HEK293T (cell line): ENCODE results near the gene FLNB.

Source experiments
- BHLHE40 ChIP-seq: fragments of 450-650 bp; IDR thresholded peaks from 2 replicates; pipeline ENCODE4 v1.6.1; 2016; ENCODE audit warnings: mild to moderate bottlenecking, moderate library complexity, borderline replicate concordance
- CTBP1 ChIP-seq: fragments of 450-650 bp; IDR thresholded peaks from 2 replicates; pipeline ENCODE4 v1.6.1; 2016; ENCODE audit warnings: borderline replicate concordance
- ELF4 ChIP-seq: fragments of 450-650 bp; IDR thresholded peaks from 2 replicates; pipeline ENCODE4 v1.6.1; 2017; ENCODE audit warnings: antibody characterized with exemption
- FOXA1 ChIP-seq: fragments of 450-650 bp; IDR thresholded peaks from 2 replicates; pipeline ENCODE4 v1.6.1; 2016; ENCODE audit warnings: mild to moderate bottlenecking
- FOXK2 ChIP-seq: fragments of 450-650 bp; IDR thresholded peaks from 2 replicates; pipeline ENCODE4 v1.6.1; 2016; ENCODE audit warnings: mild to moderate bottlenecking
- FOXM1 ChIP-seq: fragments of 450-650 bp; IDR thresholded peaks from 2 replicates; pipeline ENCODE4 v1.6.1; 2017; ENCODE audit warnings: mild to moderate bottlenecking, borderline replicate concordance
- HDGF ChIP-seq: fragments of 450-650 bp; IDR thresholded peaks from 2 replicates; pipeline ENCODE4 v1.6.1; 2017; ENCODE audit warnings: antibody characterized with exemption, borderline replicate concordance
- L3MBTL2 ChIP-seq: fragments of 450-650 bp; conservative IDR thresholded peaks from 2 replicates; pipeline ENCODE4 v1.6.1; 2016; ENCODE audit warnings: mild to moderate bottlenecking
- LEF1 ChIP-seq: fragments of 450-650 bp; IDR thresholded peaks from 2 replicates; pipeline ENCODE4 v1.6.1; 2017; ENCODE audit warnings: mild to moderate bottlenecking, borderline replicate concordance
- SP1 ChIP-seq: fragments of 450-650 bp; IDR thresholded peaks from 2 replicates; pipeline ENCODE4 v1.6.1; 2017
- SUZ12 ChIP-seq: fragments of 450-650 bp; IDR thresholded peaks from 2 replicates; pipeline ENCODE4 v1.6.1; 2016; ENCODE audit warnings: mild to moderate bottlenecking
- TARDBP ChIP-seq: fragments of 450-650 bp; IDR thresholded peaks from 2 replicates; pipeline ENCODE4 v1.6.1; 2016
- TF ChIP-seq, protein P1 (sequence below): fragments of 450-650 bp; IDR thresholded peaks from 2 replicates; pipeline ENCODE4 v1.6.1; 2016

DNA sequence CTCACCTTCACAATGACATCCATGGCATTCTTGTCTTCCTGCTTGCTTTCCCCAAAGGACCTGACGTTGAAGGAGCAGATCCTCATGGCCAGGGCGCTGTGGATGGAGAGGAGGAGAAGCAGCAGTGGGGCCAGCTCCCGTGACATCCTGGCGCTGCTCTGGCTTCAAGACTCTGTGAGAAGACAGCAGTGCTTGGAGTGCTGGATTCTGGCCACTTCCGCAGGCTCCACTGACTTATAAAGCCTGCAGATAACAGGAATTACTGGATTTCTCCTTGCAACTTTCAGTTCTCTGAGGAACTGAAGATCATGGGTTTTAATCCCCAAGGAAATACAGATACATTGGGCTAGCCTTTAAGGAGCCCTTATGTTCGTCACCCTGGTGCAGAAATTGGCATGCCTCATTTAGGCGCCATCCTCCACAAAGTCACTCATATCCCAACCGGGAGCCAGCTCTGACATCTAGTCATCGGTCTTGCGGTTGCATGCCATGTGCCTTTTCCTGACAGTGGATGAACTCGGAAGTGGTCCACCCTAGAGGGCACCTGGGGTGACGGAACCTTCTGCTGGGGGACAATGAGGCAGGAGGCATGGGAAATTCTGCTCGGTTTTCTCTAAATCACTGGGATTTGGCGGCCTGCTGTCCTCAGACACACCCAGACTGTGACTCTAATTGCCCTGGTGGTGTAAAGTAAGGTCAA lies 202.7 kb downstream of the FLNB start, which contains the start of gene DNASE1L3:
- TF ChIP-seq BHLHE40 (no peak), CTBP1 (no peak), FOXK2 (no peak), LEF1 (no peak), HDGF (no peak), FOXM1 (no peak), SP1 (no peak), ELF4 (no peak), TARDBP (no peak), SUZ12 (no peak), FOXA1 (no peak), L3MBTL2 (no peak)
- TF ChIP-seq, protein P1, sequence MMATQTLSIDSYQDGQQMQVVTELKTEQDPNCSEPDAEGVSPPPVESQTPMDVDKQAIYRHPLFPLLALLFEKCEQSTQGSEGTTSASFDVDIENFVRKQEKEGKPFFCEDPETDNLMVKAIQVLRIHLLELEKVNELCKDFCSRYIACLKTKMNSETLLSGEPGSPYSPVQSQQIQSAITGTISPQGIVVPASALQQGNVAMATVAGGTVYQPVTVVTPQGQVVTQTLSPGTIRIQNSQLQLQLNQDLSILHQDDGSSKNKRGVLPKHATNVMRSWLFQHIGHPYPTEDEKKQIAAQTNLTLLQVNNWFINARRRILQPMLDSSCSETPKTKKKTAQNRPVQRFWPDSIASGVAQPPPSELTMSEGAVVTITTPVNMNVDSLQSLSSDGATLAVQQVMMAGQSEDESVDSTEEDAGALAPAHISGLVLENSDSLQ: no peak
